GM21786 (cell line): ENCODE data around the gene ADAMTSL3.
A peak's percentile ranks its signal among the peaks of the same experiment; 100 is the strongest.

Experiments
- ATAC-seq: cut with Tn5 transposase; IDR thresholded peaks from one replicate; pipeline ENCODE4 v1.9.1; 2021; ENCODE audit not compliant: unreplicated experiment

ADAMTSL3 gene

GRCh38 chr15:83866692-83867091 is 212.8 kb downstream of the ADAMTSL3 start:
- ATAC-seq: no peak

DNA sequence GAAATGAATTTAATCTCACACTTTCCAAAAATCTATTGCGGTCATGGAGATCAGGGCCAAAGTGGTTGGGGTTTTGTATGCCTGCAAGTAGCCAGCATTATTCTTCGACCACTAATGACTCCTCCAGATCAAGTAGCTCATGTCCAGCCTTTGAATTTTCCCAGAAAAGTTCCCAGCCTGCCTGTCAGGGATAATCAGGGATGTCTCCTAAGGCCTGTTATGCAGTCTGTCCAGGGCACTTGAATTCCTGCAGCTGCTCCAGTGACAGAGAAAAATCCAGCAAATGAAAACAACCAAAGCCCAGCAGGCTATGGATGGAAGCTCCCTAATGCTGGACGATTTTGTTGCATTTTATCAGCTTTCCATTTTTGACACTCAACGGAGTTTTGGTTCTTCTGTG is 215.4 kb downstream of the ADAMTSL3 start:
- no peak for ATAC-seq

GRCh38 chr15:83871808-83872559 is 218.1 kb downstream of the ADAMTSL3 start:
- peak; percentile 79 for ATAC-seq

DNA sequence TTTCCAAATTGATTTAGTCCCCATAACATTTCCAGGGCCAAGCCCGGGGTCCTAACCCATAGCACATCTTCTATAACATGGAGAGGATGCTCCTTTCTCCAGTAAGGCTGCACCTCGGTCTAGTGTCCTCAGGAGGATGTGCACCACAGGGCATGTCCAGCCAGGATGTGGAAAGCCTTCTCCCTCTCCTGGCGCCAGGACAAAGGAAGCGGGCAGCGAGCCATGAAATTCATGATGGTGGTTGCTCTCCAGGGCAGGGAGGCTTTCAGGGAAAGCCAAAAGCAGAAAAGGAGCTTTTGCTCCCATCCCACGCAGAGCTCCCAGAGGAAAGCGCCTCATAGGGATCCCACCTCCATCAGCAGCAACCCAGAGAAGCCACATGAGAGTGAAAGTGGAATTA is 220.0 kb downstream of the ADAMTSL3 start:
- no peak for ATAC-seq

DNA sequence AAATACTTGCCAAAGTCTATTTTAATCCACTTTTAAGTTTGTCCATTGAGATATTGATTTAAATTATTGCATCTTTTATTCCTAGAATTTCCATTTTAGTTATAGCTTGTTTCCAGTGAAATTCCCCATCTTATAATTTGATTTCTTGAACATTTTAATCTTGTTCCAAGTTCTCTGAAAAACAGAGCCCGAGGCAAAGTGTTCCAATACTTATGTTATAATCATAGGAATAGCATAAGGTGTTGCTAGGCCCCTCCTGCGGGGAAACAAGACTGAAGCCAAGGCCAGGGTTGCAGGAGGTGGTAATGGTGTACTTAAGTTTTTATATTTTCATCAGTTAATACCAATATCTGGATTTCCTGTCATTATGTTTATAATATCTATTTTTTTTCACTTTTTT is 226.6 kb downstream of the ADAMTSL3 start:
- no peak for ATAC-seq

- no peak for ATAC-seq
These were observed 227.2 kb downstream of the ADAMTSL3 start for GRCh38 chr15:83881156-83881555.

GRCh38 chr15:83886321-83886720 is 232.4 kb downstream of the ADAMTSL3 start:
- no peak for ATAC-seq

- no peak for ATAC-seq
These were observed 233.5 kb downstream of the ADAMTSL3 start for GRCh38 chr15:83887404-83887803.

DNA sequence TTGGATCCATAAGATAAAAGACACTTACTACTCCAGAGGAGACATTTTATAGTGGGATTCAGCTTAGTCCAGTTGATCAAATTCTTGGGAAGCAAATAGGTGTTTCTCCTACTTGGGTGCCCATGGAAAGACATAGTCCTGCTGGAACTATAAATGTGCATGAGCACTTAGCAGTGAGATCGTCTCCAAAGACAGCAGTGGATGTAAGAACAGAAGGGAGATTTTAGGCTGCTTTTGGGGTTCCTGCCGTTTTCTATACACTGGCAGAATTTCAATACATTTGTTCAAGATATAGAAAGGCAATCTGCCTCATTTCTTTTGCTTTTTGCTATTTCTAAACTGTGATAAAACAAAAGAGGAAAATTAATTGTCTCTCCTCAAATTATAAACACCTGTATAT is 234.0 kb downstream of the ADAMTSL3 start:
- ATAC-seq: no peak

DNA sequence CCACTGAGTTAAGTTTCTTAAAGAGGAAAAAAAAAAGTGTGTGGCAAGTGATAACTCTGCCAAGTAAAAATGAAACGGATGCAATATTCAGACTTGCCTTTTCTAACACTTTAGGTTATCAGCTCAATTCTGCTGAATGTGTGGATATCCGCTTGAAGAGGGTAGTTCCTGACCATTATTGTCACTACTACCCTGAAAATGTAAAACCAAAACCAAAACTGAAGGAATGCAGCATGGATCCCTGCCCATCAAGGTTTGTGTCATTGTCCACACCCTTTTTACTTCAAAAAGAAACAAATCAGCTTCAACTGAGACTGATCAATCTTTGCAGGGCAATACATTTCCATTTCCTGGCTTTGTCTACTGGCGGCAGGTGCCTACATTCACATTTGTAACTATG is 236.1 kb downstream of the ADAMTSL3 start:
- ATAC-seq: no peak

GRCh38 chr15:83890587-83890986 is 236.7 kb downstream of the ADAMTSL3 start:
- ATAC-seq: no peak

GRCh38 chr15:83892498-83892897 is 238.6 kb downstream of the ADAMTSL3 start:
- no peak for ATAC-seq

- ATAC-seq: no peak
These were observed 239.4 kb downstream of the ADAMTSL3 start for GRCh38 chr15:83893308-83893707.

DNA sequence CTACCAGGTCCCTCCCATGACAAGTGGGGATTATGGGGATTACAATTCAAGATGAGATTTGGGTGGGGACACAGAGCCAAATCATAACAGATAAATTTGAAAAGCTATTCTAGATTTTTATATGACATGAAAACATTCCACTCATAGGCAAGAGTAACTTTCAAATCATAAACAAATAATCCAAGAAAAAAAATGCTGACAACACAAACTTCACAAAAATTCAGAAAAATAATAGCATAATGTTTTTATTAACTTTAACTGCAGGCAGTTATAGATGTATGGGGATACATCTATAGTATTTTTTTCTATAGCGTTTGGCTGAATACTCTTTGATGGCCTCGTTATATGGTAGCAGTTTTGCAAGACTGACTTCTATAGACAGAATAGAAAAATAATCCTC is 243.1 kb downstream of the ADAMTSL3 start:
- ATAC-seq: no peak

DNA sequence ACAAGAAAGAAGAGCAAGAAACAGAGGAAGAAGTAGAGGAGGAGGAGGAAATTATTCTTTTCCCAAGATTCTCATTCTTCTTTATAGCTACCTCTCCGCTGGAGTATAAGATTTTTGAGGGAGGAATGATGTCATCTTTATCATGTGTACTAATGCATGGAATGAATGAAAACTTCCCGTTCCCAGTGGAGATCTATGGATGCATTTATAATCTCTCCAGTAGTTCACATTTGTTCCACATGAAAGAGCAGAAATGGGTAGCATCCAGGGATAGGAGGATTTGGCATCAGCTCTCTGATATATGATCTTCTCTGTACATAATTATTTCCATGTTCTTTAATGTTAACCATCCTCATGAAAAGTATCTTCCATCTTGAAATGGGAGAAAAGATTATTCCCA is 244.4 kb downstream of the ADAMTSL3 start:
- no peak for ATAC-seq

- no peak for ATAC-seq
These were observed 245.7 kb downstream of the ADAMTSL3 start for GRCh38 chr15:83899670-83900069.

- no peak for ATAC-seq
These were observed 250.5 kb downstream of the ADAMTSL3 start for GRCh38 chr15:83904107-83905040.

- no peak for ATAC-seq
These were observed 251.8 kb downstream of the ADAMTSL3 start for GRCh38 chr15:83905556-83906273.

DNA sequence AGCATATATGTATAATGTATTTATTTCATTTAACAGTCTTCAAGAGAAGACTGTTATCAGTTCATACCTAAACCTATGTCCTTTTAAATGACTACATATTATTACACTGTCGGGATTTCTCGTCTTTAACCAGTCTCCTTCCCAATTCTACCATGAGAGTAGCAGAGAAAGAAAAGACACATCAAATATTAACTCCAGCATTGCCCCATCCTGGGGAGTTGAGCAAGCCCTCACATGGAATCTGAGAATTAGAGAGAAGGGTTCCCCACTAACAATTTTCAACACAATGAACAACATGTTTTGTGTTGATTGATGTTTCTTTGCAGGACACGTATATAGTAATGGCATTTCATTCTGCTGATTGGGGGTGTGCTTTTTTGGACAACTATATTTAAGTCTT is 257.4 kb downstream of the ADAMTSL3 start:
- ATAC-seq: no peak

DNA sequence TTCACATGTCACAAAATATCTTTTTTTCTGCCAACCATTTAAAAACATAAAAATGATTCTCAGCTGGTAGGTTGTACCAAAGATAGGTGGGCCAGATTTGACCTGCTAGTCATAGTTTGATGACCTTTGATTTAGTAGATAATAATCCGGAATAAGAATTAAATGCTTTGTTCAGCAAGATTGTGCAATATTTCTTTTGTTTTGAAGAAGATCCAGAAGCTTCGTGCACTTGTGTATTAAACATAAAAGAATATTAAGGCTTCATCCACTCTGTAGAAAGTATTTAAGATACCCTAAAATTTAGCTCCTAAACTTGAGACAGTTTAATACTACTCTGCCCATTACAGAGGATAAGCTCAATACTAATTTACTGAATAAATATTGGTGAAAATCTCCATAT is 258.4 kb downstream of the ADAMTSL3 start:
- no peak for ATAC-seq

GRCh38 chr15:83913034-83913632 is 259.2 kb downstream of the ADAMTSL3 start:
- ATAC-seq: no peak
